Measurements from ENCODE around the gene PEX3.

The PEX3 gene

GRCh38 chr6:143427109-143427817 lies 23.3 kb upstream of the PEX3 start:
- H3K4me2 ChIP-seq (ENCODE audit: low read length): no peak overlapping the region
- no peak overlapping the region for H3K9ac ChIP-seq (ENCODE audit: low read length)
- no peaks in the 10 kb centered on the region for H3F3A ChIP-seq (ENCODE audit: insufficient read depth, low read length)
- H3K36me3 ChIP-seq (ENCODE audit: insufficient read depth, low read length): peaks cover 22% of the 10 kb centered on the region; the same call in 1 of the 2 replicates
- no peaks in the 10 kb centered on the region for H3K79me2 ChIP-seq (ENCODE audit: insufficient read depth, low read length)
- H3K4me1 ChIP-seq (ENCODE audit: insufficient read depth, low read length, severe bottlenecking): no peaks in the 10 kb centered on the region
- H3K27me3 ChIP-seq (ENCODE audit: insufficient read depth, low read length): no peaks in the 10 kb centered on the region
- TF ChIP-seq CTCF (IDR thresholded peaks at IDR 0.05; ENCODE audit: low read length) (peak; percentile 86), EZH2 (IDR thresholded peaks at IDR 0.05; ENCODE audit: borderline replicate concordance, low read length) (no peak)
- H4K20me1 ChIP-seq (ENCODE audit: insufficient read depth, low read length): no peaks in the 10 kb centered on the region
- H3K9me2 ChIP-seq (ENCODE audit: low read depth, low read length): no peaks in the 10 kb centered on the region
- H3K4me3 ChIP-seq (ENCODE audit: low read depth, low read length, poor library complexity, severe bottlenecking): no peak overlapping the region
- H3K9me3 ChIP-seq (ENCODE audit: low read length): no peaks in the 10 kb centered on the region
- H2AFZ ChIP-seq (ENCODE audit: low read length): no peak overlapping the region
- no peak overlapping the region for H3K27ac ChIP-seq (ENCODE audit: low read depth, low read length, poor library complexity, severe bottlenecking)

GRCh38 chr6:143429970-143430369 lies 20.6 kb upstream of the PEX3 start:
- H3K9me3 ChIP-seq (ENCODE audit: low read length): no peaks in the 10 kb centered on the region
- no peaks in the 10 kb centered on the region for H4K20me1 ChIP-seq (ENCODE audit: insufficient read depth, low read length)
- H3F3A ChIP-seq (ENCODE audit: insufficient read depth, low read length): no peaks in the 10 kb centered on the region
- no peak overlapping the region for H2AFZ ChIP-seq (ENCODE audit: low read length)
- H3K27me3 ChIP-seq (ENCODE audit: insufficient read depth, low read length): no peaks in the 10 kb centered on the region
- H3K9ac ChIP-seq (ENCODE audit: low read length): no peak overlapping the region
- no peaks in the 10 kb centered on the region for H3K4me1 ChIP-seq (ENCODE audit: insufficient read depth, low read length, severe bottlenecking)
- no peaks in the 10 kb centered on the region for H3K79me2 ChIP-seq (ENCODE audit: insufficient read depth, low read length)
- peaks cover 42% of the 10 kb centered on the region; the same call in 1 of the 2 replicates for H3K36me3 ChIP-seq (ENCODE audit: insufficient read depth, low read length)
- no peak overlapping the region for H3K4me3 ChIP-seq (ENCODE audit: low read depth, low read length, poor library complexity, severe bottlenecking)
- H3K4me2 ChIP-seq (ENCODE audit: low read length): no peak overlapping the region
- no peak overlapping the region for H3K27ac ChIP-seq (ENCODE audit: low read depth, low read length, poor library complexity, severe bottlenecking)
- H3K9me2 ChIP-seq (ENCODE audit: low read depth, low read length): no peaks in the 10 kb centered on the region
- TF ChIP-seq EZH2 (IDR thresholded peaks at IDR 0.05; ENCODE audit: borderline replicate concordance, low read length): no peak
- no peak for TF ChIP-seq CTCF (IDR thresholded peaks at IDR 0.05; ENCODE audit: low read length)

- H3K9me2 ChIP-seq (ENCODE audit: low read depth, low read length): no peaks in the 10 kb centered on the region
- H3K27ac ChIP-seq (ENCODE audit: low read depth, low read length, poor library complexity, severe bottlenecking): no peak overlapping the region
- no peak overlapping the region for H2AFZ ChIP-seq (ENCODE audit: low read length)
- H3K27me3 ChIP-seq (ENCODE audit: insufficient read depth, low read length): no peaks in the 10 kb centered on the region
- no peaks in the 10 kb centered on the region for H3K79me2 ChIP-seq (ENCODE audit: insufficient read depth, low read length)
- H3K4me2 ChIP-seq (ENCODE audit: low read length): no peak overlapping the region
- H3K36me3 ChIP-seq (ENCODE audit: insufficient read depth, low read length): peaks cover 52% of the 10 kb centered on the region
- no peak overlapping the region for H3K4me3 ChIP-seq (ENCODE audit: low read depth, low read length, poor library complexity, severe bottlenecking)
- H3K9me3 ChIP-seq (ENCODE audit: low read length): no peaks in the 10 kb centered on the region
- no peak overlapping the region for H3K9ac ChIP-seq (ENCODE audit: low read length)
- no peaks in the 10 kb centered on the region for H3K4me1 ChIP-seq (ENCODE audit: insufficient read depth, low read length, severe bottlenecking)
- H3F3A ChIP-seq (ENCODE audit: insufficient read depth, low read length): no peaks in the 10 kb centered on the region
- TF ChIP-seq CTCF (IDR thresholded peaks at IDR 0.05; ENCODE audit: low read length): no peak
- no peak for TF ChIP-seq EZH2 (IDR thresholded peaks at IDR 0.05; ENCODE audit: borderline replicate concordance, low read length)
- H4K20me1 ChIP-seq (ENCODE audit: insufficient read depth, low read length): no peaks in the 10 kb centered on the region
These were observed 19.4 kb upstream of the PEX3 start for GRCh38 chr6:143431226-143431625.

Measured in OCI-LY1 (cell line).